ENCODE measurements around the gene CALY. TPM values are rescaled to one million over a fixed set of nuclear protein-coding genes. Genes with fewer than 3 reads are reported as not detected.

CALY gene
- total RNA-seq, 1 donor from 2014 or later = 3.5 TPM

- Mint-ChIP-seq H3K4me3 (ENCODE audit: unreplicated experiment) (no peak overlapping the region), H3K27me3 (ENCODE audit: unreplicated experiment) (no peaks in the 10 kb centered on the region), H3K27ac (ENCODE audit: unreplicated experiment) (no peak overlapping the region), H3K9me3 (ENCODE audit: unreplicated experiment) (no peaks in the 10 kb centered on the region), H3K4me1 (ENCODE audit: unreplicated experiment) (no peaks in the 10 kb centered on the region), H3K36me3 (ENCODE audit: unreplicated experiment) (no peaks in the 10 kb centered on the region)
- DNase-seq (ENCODE audit: extremely low spot score, unreplicated experiment) = no peak
- TF ChIP-seq CTCF (IDR thresholded peaks at IDR 0.05) = no peak
Observed at GRCh38 chr10:133350950-133351329, 14.2 kb upstream of the CALY start.

GRCh38 chr10:133350283-133350949 is 13.7 kb upstream of the CALY start:
- Mint-ChIP-seq H3K27ac (ENCODE audit: unreplicated experiment) (no peak overlapping the region), H3K4me1 (ENCODE audit: unreplicated experiment) (no peaks in the 10 kb centered on the region), H3K9me3 (ENCODE audit: unreplicated experiment) (no peaks in the 10 kb centered on the region), H3K36me3 (ENCODE audit: unreplicated experiment) (no peaks in the 10 kb centered on the region), H3K4me3 (ENCODE audit: unreplicated experiment) (no peak overlapping the region), H3K27me3 (ENCODE audit: unreplicated experiment) (peaks cover 1% of the 10 kb centered on the region)
- TF ChIP-seq CTCF (IDR thresholded peaks at IDR 0.05) = no peak
- no peak for DNase-seq (ENCODE audit: extremely low spot score, unreplicated experiment)

- no peak for DNase-seq (ENCODE audit: extremely low spot score, unreplicated experiment)
- peaks cover 9% of the 10 kb centered on the region for H3K27me3 Mint-ChIP-seq (ENCODE audit: unreplicated experiment)
- no peak for TF ChIP-seq CTCF (IDR thresholded peaks at IDR 0.05)
- no peaks in the 10 kb centered on the region for H3K9me3 Mint-ChIP-seq (ENCODE audit: unreplicated experiment)
- H3K36me3 Mint-ChIP-seq (ENCODE audit: unreplicated experiment) = no peaks in the 10 kb centered on the region
- no peak overlapping the region for H3K27ac Mint-ChIP-seq (ENCODE audit: unreplicated experiment)
- no peaks in the 10 kb centered on the region for H3K4me1 Mint-ChIP-seq (ENCODE audit: unreplicated experiment)
- H3K4me3 Mint-ChIP-seq (ENCODE audit: unreplicated experiment) = no peak overlapping the region
Observed at GRCh38 chr10:133349577-133350011, 12.9 kb upstream of the CALY start.

- Mint-ChIP-seq H3K27ac (ENCODE audit: unreplicated experiment) (no peak overlapping the region), H3K36me3 (ENCODE audit: unreplicated experiment) (no peaks in the 10 kb centered on the region), H3K27me3 (ENCODE audit: unreplicated experiment) (peaks cover 9% of the 10 kb centered on the region), H3K4me3 (ENCODE audit: unreplicated experiment) (no peak overlapping the region), H3K4me1 (ENCODE audit: unreplicated experiment) (no peaks in the 10 kb centered on the region), H3K9me3 (ENCODE audit: unreplicated experiment) (no peaks in the 10 kb centered on the region)
- no peak for TF ChIP-seq CTCF (IDR thresholded peaks at IDR 0.05)
- DNase-seq (ENCODE audit: extremely low spot score, unreplicated experiment) = no peak
Observed at GRCh38 chr10:133349160-133349568, 12.5 kb upstream of the CALY start.

- H3K4me3 Mint-ChIP-seq (ENCODE audit: unreplicated experiment) = no peak overlapping the region
- no peaks in the 10 kb centered on the region for H3K36me3 Mint-ChIP-seq (ENCODE audit: unreplicated experiment)
- no peak for DNase-seq (ENCODE audit: extremely low spot score, unreplicated experiment)
- H3K27ac Mint-ChIP-seq (ENCODE audit: unreplicated experiment) = no peak overlapping the region
- no peaks in the 10 kb centered on the region for H3K4me1 Mint-ChIP-seq (ENCODE audit: unreplicated experiment)
- peaks cover 15% of the 10 kb centered on the region for H3K27me3 Mint-ChIP-seq (ENCODE audit: unreplicated experiment)
- no peaks in the 10 kb centered on the region for H3K9me3 Mint-ChIP-seq (ENCODE audit: unreplicated experiment)
- no peak for TF ChIP-seq CTCF (IDR thresholded peaks at IDR 0.05)
Observed at GRCh38 chr10:133347710-133348517, 11.2 kb upstream of the CALY start.

All from osteocyte (in vitro differentiated cells).